Naive thymus-derived CD8-positive, alpha-beta T cell (primary cell): ENCODE results near the gene MACROD2. TPM values are rescaled to one million over a fixed set of nuclear protein-coding genes. Genes with fewer than 3 reads are reported as not detected.

ENCODE experiments used
- ATAC-seq, 2 donors: fragments of 150-1000 bp; cut with Tn5 transposase in 1 of 2; sonication (Bioruptor Pico), chemical (Tn5 transposase) in 1 of 2; 1 replicate in 1 of 2; 2 replicates in 1 of 2; pipeline ENCODE4 v1.10.0; 2021; ENCODE audit warnings: mild to moderate bottlenecking in 2 of 2, moderate library complexity in 2 of 2
- POLR2A ChIA-PET: fragments of 350-600 bp; sonication (Branson Sonifier 250); formaldehyde crosslinking; loops from one replicate; lab custom pipeline; 2021; ENCODE audit warnings: antibody characterized with exemption; lab: Charles Lee
- DNase-seq, 10 donors: peaks; one replicate each; pipeline versions ENCODE4 v3.0.0 to v3.0.0-alpha.2; 2020 to 2022
- H3K27ac Mint-ChIP-seq, 10 donors: one replicate each; pipeline ENCODE4 v1.8.0; 2020 to 2022; ENCODE audit warnings: mild to moderate bottlenecking in 10 of 10, mixed read lengths in 10 of 10, moderate library complexity in 4 of 10, inconsistent platforms in 1 of 10
- H3K27me3 Mint-ChIP-seq, 5 donors: one replicate each; pipeline ENCODE4 v1.8.0; 2021 to 2022; ENCODE audit warnings: mixed read lengths in 5 of 5
- H3K36me3 Mint-ChIP-seq, 3 donors: one replicate each; pipeline ENCODE4 v1.8.0; 2020 to 2022; ENCODE audit warnings: mixed read lengths in 3 of 3, mild to moderate bottlenecking in 2 of 3, inconsistent platforms in 1 of 3
- H3K4me1 Mint-ChIP-seq, 4 donors: one replicate each; pipeline ENCODE4 v1.8.0; 2021 to 2022; ENCODE audit warnings: mixed read lengths in 4 of 4
- H3K4me3 Mint-ChIP-seq, 10 donors: one replicate each; pipeline ENCODE4 v1.8.0; 2020 to 2022; ENCODE audit warnings: mild to moderate bottlenecking in 10 of 10, mixed read lengths in 10 of 10, moderate library complexity in 6 of 10, inconsistent platforms in 1 of 10
- H3K9me3 Mint-ChIP-seq, 9 donors: one replicate each; pipeline ENCODE4 v1.8.0; 2020 to 2022; ENCODE audit warnings: mixed read lengths in 9 of 9, mild to moderate bottlenecking in 3 of 9, inconsistent platforms in 1 of 9, moderate library complexity in 1 of 9
- polyA plus RNA-seq, 3 donors: library from polyadenylated mRNA; unstranded; fragments of 300-500 nt; fragmentation: Illumina TruSeq; gene quantifications; one replicate each; pipeline ENCODE4 v1.2.3, GENCODE V29; 2021
- total RNA-seq, 8 experiments: library from RNA in 2 of 8; stranded (reverse) in 2 of 8; gene quantifications; one replicate each; pipeline ENCODE4 v1.2.3 and lab custom pipeline; 2021 to 2026

The MACROD2 gene
- total and polyA plus RNA-seq, 5 experiments from 2014 or later = 0.18 to 1.1 (median 0.60) TPM; not detected in 2

DNA sequence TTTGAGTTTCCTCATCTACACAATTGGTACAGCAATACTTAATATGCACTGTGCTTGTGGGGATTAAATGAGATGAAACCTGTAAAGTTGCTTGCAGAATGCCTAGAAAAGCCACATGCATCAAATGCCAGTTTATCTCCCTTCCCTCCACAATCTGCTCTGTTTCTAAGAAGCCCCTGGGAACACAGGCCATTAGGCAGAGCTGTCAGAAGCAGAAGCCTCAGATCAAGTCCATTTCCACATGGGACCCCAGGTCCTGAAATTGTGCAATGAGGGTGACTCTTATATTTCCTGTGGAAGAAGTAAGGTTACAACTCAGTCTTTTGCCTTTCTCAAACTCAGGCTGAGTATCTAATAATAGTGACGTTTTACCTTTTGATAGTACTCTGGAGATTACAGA is 1840.5 kb downstream of the MACROD2 start:
- Mint-ChIP-seq H3K27ac (no peak overlapping the region), H3K36me3 (no peaks in the 10 kb centered on the region), H3K4me3 (no peak overlapping the region), H3K4me1 (no peaks in the 10 kb centered on the region), H3K9me3 (peaks cover 0 to 2% (median 0%) of the 10 kb centered on the region in 9 donors), H3K27me3 (no peaks in the 10 kb centered on the region)
- POLR2A ChIA-PET = no interaction called here
- DNase-seq (no peak), ATAC-seq (no peak)

DNA sequence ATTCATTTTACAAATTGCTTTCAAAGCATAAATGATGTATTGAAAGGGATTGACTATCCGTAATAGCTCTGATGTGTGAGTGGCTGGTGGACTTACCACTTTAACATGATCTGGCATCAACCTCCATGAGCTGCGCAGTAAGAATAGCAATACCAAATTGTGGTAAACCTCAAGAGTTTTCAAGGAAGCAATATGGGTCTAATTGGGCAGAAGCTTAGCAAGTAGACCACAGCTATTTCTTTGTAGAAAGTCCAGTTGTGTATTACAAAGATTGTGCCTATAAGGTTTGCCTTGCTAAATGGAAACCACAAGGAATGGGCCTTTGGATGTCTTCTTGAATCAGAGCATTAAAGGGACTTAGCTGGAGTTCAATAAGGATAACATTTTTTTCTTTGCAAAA is 1841.3 kb downstream of the MACROD2 start:
- POLR2A ChIA-PET = no interaction called here
- Mint-ChIP-seq H3K4me1 (no peaks in the 10 kb centered on the region), H3K27ac (no peak overlapping the region), H3K4me3 (no peak overlapping the region), H3K36me3 (no peaks in the 10 kb centered on the region), H3K9me3 (peaks cover 0 to 9% (median 3%) of the 10 kb centered on the region in 9 donors), H3K27me3 (no peaks in the 10 kb centered on the region)
- ATAC-seq (no peak), DNase-seq (no peak)

DNA sequence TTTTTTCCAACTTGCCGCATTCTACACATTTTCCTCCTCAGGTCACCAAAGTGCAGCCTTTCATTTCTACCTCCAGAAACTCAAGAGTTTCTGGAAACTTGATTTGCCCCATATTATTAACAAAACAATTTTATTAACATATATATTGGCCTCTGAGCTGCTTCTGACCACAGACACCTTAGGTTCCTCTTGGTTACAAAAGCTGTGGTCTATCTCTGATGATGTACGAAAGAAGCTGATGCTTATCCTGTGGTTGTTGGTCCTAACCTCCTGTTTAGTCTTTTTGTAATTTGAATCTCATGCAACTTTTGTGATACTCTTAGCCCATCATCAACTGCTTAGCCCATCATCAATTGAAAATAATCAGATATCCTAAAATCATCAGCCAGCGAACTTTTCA is 1842.2 kb downstream of the MACROD2 start:
- no peaks in the 10 kb centered on the region for H3K27me3 Mint-ChIP-seq
- no peaks in the 10 kb centered on the region for H3K36me3 Mint-ChIP-seq
- no peak overlapping the region for H3K27ac Mint-ChIP-seq
- no peak for DNase-seq
- no peak for ATAC-seq
- POLR2A ChIA-PET = no interaction called here
- H3K4me3 Mint-ChIP-seq = no peak overlapping the region
- H3K9me3 Mint-ChIP-seq = peaks cover 0 to 10% (median 5%) of the 10 kb centered on the region in 9 donors
- no peaks in the 10 kb centered on the region for H3K4me1 Mint-ChIP-seq

DNA sequence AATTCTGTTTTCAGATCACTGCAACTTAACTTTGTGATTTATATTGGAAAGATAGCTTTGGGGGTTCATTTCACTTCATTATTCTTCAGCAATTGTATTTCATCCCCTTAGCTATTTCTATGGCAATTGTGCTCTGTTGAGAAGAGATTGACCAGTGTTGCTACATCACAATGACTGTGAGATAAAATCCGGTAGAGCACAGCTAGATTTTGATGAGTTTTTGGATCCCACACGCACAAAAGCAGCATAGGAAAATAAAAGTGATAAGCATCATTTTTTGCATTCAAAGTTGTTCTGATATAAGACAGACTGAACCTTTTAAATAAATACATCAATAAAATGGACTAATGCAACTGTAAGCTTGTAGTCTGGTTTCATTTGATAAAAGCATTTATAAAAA is 1843.2 kb downstream of the MACROD2 start:
- POLR2A ChIA-PET = no interaction called here
- Mint-ChIP-seq H3K4me1 (peaks cover 0 to 5% (median 0%) of the 10 kb centered on the region in 4 donors), H3K4me3 (no peak overlapping the region), H3K27ac (no peak overlapping the region), H3K9me3 (peaks cover 0 to 10% (median 5%) of the 10 kb centered on the region in 9 donors), H3K36me3 (no peaks in the 10 kb centered on the region), H3K27me3 (no peaks in the 10 kb centered on the region)
- ATAC-seq (no peak), DNase-seq (no peak)

DNA sequence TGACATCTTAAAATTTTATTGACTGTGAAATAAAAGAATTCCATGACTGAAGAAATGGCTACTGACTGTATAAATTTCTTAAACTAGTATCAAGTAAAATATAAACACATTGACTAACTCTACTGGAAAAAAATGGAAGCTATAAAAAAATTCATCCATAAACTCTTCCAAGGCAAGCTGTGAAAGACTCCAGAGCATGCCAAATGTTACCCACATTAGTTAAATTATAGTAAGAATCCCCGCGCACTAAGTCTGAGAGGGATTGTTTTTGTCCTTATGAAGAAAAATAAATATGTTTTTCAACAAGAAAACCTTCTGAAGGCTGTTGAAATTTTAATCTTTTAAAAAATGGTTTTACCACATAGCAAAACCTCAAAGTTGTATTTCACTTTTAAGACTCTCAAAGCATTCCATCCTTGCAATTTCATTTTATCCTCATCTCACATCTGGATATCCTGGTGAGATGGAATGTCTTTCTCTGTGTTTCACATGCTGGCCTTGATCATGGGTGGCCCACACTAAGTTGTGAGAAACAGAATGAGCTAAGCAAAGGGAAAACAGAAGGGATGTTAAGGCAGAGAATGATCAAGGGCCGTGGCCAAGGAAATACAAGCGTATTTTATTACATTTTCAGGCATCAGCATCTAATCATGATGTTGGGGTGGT is 1845.5 kb downstream of the MACROD2 start:
- Mint-ChIP-seq H3K27ac (no peak overlapping the region), H3K27me3 (no peaks in the 10 kb centered on the region), H3K9me3 (peaks cover 0 to 13% (median 7%) of the 10 kb centered on the region in 9 donors), H3K4me3 (no peak overlapping the region), H3K4me1 (peaks cover 0 to 8% (median 0%) of the 10 kb centered on the region in 4 donors), H3K36me3 (no peaks in the 10 kb centered on the region)
- POLR2A ChIA-PET = no interaction called here
- ATAC-seq = no peak
- DNase-seq = no peak

DNA sequence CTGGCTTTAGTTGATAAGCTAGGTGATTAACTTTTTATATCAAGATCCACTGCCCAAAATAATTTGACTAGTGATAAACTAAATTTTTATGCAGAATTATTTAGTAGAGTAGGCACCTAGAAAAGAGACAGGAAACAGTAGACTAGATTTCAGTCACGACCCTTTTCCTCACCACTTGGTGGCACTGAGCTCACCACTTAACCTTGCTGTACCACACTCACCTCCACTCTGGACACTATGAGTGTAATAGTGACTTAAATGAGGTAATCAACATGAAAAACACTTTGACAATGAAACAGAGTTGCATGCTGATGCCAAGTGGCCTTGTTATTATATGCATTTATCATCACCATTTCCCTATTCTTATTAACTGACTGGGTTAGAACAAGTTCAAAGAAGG is 1847.6 kb downstream of the MACROD2 start:
- ATAC-seq = no peak
- peaks cover 0 to 13% (median 4%) of the 10 kb centered on the region in 9 donors for H3K9me3 Mint-ChIP-seq
- H3K4me3 Mint-ChIP-seq = no peak overlapping the region
- POLR2A ChIA-PET = no interaction called here
- no peaks in the 10 kb centered on the region for H3K27me3 Mint-ChIP-seq
- H3K27ac Mint-ChIP-seq = no peak overlapping the region
- no peaks in the 10 kb centered on the region for H3K36me3 Mint-ChIP-seq
- peaks cover 0 to 8% (median 0%) of the 10 kb centered on the region in 4 donors for H3K4me1 Mint-ChIP-seq
- no peak for DNase-seq

DNA sequence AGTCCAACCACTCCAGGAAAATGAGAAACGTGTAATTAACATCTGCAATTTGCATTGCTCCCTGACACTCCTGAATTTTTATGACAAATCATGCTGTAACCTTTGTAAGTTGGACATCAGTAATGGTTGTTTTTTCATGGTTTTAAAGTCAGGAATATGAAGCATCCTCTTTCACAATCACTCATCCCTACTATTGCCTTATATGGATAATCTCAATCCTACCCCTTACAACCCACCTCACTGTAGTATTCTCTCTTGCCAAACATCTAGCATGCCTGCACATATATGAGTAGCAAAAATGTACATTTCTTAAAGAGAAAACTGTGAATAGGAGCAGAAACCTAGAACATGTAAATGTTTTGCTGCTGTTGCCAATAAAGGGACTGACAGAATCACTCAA is 1848.5 kb downstream of the MACROD2 start:
- Mint-ChIP-seq H3K4me1 (peaks cover 0 to 8% (median 0%) of the 10 kb centered on the region in 4 donors), H3K9me3 (peaks cover 0 to 13% (median 8%) of the 10 kb centered on the region in 9 donors), H3K27me3 (peaks cover 0 to 3% (median 0%) of the 10 kb centered on the region in 5 donors), H3K36me3 (no peaks in the 10 kb centered on the region), H3K27ac (no peak overlapping the region), H3K4me3 (no peak overlapping the region)
- ATAC-seq (no peak), DNase-seq (no peak)
- POLR2A ChIA-PET = no interaction called here

DNA sequence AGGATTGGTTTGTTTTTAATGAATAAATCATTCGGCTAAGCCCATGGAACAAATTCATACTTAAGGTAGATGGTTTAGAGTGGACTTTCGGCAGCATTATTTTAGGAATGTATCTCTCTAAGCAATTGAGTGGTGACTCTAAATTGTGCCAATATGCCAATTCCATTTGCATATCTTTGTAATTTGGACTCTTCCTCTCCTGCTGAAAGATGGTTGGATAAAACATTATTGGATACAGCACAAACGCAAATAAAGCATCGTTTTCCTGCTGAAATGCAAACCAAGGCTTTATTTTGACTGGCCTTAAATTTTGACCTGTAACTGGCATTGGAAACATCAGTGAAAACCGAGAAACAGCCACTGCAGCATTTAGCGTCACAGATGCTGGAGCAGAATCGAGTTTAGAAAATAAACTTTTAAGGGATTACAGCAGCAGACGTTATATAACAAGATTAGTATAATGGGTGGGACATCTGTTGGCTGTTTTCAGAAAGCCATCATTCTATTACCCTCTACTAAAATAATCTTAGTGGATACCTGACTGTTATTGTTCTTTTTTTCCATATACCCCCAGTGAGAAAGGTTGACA is 1852.0 kb downstream of the MACROD2 start:
- POLR2A ChIA-PET = no interaction called here
- Mint-ChIP-seq H3K27ac (no peak overlapping the region), H3K27me3 (peaks cover 0 to 3% (median 0%) of the 10 kb centered on the region in 5 donors), H3K9me3 (peaks cover 0 to 16% (median 6%) of the 10 kb centered on the region in 9 donors), H3K4me1 (peaks cover 0 to 8% (median 0%) of the 10 kb centered on the region in 4 donors), H3K36me3 (no peaks in the 10 kb centered on the region), H3K4me3 (no peak overlapping the region)
- no peak for ATAC-seq
- no peak for DNase-seq

DNA sequence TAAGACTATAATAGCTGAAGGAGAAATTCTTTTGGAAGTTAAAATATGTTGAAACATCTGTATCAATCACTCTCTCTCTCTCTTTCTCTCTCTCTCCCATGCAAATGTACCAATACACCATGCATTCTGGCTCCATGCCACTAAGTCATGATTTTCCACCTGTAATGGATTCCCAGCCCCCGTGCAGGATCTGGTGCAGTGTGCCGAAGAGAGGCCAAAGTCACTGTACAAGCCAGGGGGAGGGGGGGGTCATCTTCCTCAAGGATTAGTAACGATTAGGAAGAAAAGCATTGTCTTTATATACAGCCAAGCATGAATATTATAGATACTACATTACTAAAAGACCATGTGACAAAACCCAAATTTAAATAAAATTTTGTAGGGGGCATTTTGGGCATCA is 1852.8 kb downstream of the MACROD2 start:
- Mint-ChIP-seq H3K27me3 (peaks cover 0 to 3% (median 0%) of the 10 kb centered on the region in 5 donors), H3K4me3 (no peak overlapping the region), H3K36me3 (no peaks in the 10 kb centered on the region), H3K27ac (no peak overlapping the region), H3K9me3 (peaks cover 0 to 16% (median 5%) of the 10 kb centered on the region in 9 donors), H3K4me1 (peaks cover 0 to 5% (median 0%) of the 10 kb centered on the region in 4 donors)
- POLR2A ChIA-PET = no interaction called here
- DNase-seq (no peak), ATAC-seq (no peak)

DNA sequence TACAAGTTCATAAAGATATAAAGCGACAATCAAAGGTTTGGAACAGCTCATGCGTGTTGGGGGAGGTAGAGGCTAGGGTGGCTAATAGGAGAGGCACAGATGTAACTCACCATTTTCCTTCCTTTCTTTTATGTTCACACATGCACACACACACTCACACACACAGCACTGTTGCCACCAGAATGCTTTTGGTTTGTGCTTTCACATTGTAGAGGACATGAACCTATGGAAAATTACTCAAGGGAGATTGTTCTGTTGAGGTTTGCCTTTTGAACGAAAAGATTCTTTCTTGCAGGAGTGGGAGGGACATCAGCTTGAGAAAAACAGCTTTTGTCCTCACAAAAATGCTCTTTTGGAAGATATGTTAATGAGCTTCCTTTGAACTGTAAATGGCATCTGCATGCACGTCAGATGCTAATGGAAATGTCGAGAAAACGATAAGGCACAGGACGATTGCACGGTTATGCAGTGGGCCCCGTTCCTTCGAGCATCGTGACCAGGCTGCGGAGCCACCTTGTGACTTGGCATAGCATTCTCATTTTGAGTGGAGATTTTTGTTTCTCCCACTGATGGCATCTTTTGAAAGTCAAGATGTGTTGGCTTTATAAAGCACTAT is 1853.8 kb downstream of the MACROD2 start:
- no peaks in the 10 kb centered on the region for H3K36me3 Mint-ChIP-seq
- H3K27ac Mint-ChIP-seq = no peak overlapping the region
- H3K9me3 Mint-ChIP-seq = peaks cover 0 to 16% (median 5%) of the 10 kb centered on the region in 9 donors
- H3K27me3 Mint-ChIP-seq = peaks cover 0 to 3% (median 0%) of the 10 kb centered on the region in 5 donors
- DNase-seq (no peak), ATAC-seq (no peak)
- POLR2A ChIA-PET = no interaction called here
- H3K4me3 Mint-ChIP-seq = no peak overlapping the region
- no peaks in the 10 kb centered on the region for H3K4me1 Mint-ChIP-seq

DNA sequence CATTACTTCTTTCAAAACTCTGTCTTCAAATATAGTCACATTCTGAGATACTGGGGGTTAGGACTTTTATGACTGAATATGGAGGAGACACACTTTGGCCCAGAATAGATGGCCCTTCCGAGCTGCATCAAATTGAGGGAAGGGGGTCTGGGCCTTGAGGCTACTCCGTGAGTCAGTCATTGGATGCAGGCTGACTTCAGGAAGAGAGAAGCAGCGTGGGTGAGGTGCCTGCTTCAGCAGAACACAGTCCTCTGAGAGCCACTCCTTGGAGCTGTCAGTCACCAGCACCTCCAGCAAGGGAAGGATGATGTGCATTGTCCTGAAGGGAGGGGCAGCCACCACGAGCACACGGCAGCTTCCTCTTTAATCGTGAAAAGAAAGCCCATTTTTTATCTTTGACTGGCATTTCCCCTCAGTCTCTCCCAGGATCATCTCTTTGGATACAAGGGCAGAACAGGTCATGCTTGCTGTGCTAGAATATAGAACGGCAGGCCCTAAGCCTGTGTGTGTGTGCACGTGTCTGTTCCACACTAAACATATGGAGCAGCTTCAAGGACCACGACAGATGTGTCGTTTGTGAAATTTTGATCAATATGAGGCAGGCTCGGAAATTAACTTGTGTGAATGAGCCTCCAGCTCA is 1856.4 kb downstream of the MACROD2 start:
- H3K9me3 Mint-ChIP-seq = peaks cover 0 to 16% (median 2%) of the 10 kb centered on the region in 9 donors
- no peaks in the 10 kb centered on the region for H3K4me1 Mint-ChIP-seq
- no peaks in the 10 kb centered on the region for H3K36me3 Mint-ChIP-seq
- ATAC-seq (no peak), DNase-seq (no peak)
- H3K4me3 Mint-ChIP-seq = no peak overlapping the region
- H3K27ac Mint-ChIP-seq = no peak overlapping the region
- H3K27me3 Mint-ChIP-seq = peaks cover 0 to 3% (median 0%) of the 10 kb centered on the region in 5 donors
- POLR2A ChIA-PET = no interaction called here

DNA sequence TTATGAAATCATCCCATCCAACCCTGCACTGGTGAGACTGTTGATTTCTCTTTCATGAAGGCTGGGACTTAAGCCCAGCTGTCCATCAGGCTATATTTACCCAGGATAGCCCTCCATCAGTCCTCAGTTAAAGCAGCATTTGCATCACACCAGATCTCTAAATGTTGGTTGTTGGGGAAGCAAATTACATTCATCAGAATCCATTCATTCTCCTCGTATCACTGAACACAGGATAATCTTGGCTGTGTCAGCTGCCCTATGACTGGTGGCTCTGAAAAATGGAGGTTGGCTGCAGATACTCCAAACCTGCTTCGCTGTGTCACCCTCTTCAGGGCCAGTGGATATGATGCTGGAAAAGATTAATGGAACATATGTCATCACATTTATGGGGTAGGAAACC is 1859.6 kb downstream of the MACROD2 start:
- Mint-ChIP-seq H3K36me3 (no peaks in the 10 kb centered on the region), H3K27me3 (no peaks in the 10 kb centered on the region), H3K4me3 (no peak overlapping the region), H3K27ac (no peak overlapping the region), H3K4me1 (peaks cover 0 to 16% (median 0%) of the 10 kb centered on the region in 4 donors), H3K9me3 (peaks cover 0 to 16% (median 2%) of the 10 kb centered on the region in 9 donors)
- POLR2A ChIA-PET = no interaction called here
- ATAC-seq (no peak), DNase-seq (no peak)
